Frontal cortex (tissue), 4 donors: ENCODE results near the gene CCDC68. TPM values are rescaled to one million over a fixed set of nuclear protein-coding genes. Genes with fewer than 3 reads are reported as not detected.
"Not testable (repeated sequence)": the region's sequence is repeated elsewhere in the genome, so short reads cannot be mapped to it uniquely, and the experiment has no call there.

Experiments used
- DNase-seq, 2 donors: peaks; one replicate each; pipeline ENCODE4 v3.0.0; 2012; ENCODE audit warnings: low spot score in 2 of 2
- FAIRE-seq: peaks from 2 replicates; lab custom pipeline; 2012; peaks lifted over from hg19 to GRCh38; lab: Jason Lieb, UNC
- total RNA-seq: library from RNA; depleted of rRNA; stranded (reverse); fragments of >200 nt; gene quantifications from one replicate; pipeline ENCODE4 v1.2.3, GENCODE V29; 2014
- donor health status: control.
- donor health status: control.
- donor health status: control.

Gene CCDC68
- total RNA-seq: 1.2 TPM

- no peak for DNase-seq
- FAIRE-seq: no peak
Observed at GRCh38 chr18:54958704-54959625, at the start of gene CCDC68. Gene CCDC68 (minus strand): TSS chr18:54959461. CDS start chr18:54942791, 16,670 bp downstream.

GRCh38 chr18:55007602-55008001 lies 48.3 kb upstream of the CCDC68 start:
- DNase-seq (no peak), FAIRE-seq (no peak)

GRCh38 chr18:55003695-55004094 lies 44.4 kb upstream of the CCDC68 start:
- no peak for FAIRE-seq
- DNase-seq: no peak

- DNase-seq: no peak
- no peak for FAIRE-seq
Observed at GRCh38 chr18:55002261-55002660, 43.0 kb upstream of the CCDC68 start.

- DNase-seq (no peak), FAIRE-seq (no peak)
Observed at GRCh38 chr18:55001394-55002024, 42.2 kb upstream of the CCDC68 start.

GRCh38 chr18:55000529-55000928 lies 41.3 kb upstream of the CCDC68 start:
- FAIRE-seq (no peak), DNase-seq (no peak)

- FAIRE-seq (no peak), DNase-seq (no peak)
Observed at GRCh38 chr18:54999016-54999415, 39.8 kb upstream of the CCDC68 start.

GRCh38 chr18:54995421-54996143 lies 36.3 kb upstream of the CCDC68 start:
- no peak for FAIRE-seq
- no peak for DNase-seq

- FAIRE-seq: no peak
- no peak for DNase-seq
Observed at GRCh38 chr18:54991981-54992380, 32.7 kb upstream of the CCDC68 start.

GRCh38 chr18:54984908-54985307 lies 25.6 kb upstream of the CCDC68 start:
- no peak for DNase-seq
- FAIRE-seq: no peak

GRCh38 chr18:54983791-54984190 lies 24.5 kb upstream of the CCDC68 start:
- DNase-seq (no peak), FAIRE-seq (no peak)

GRCh38 chr18:54983041-54983686 lies 23.9 kb upstream of the CCDC68 start:
- peak in 1 of 2 donors; percentile 29 for DNase-seq

GRCh38 chr18:54981076-54981475 lies 21.8 kb upstream of the CCDC68 start:
- no peak for FAIRE-seq

More at GRCh38 chr18:54983041-54983686, 23.9 kb upstream of the CCDC68 start:
- FAIRE-seq: peak; percentile 79

GRCh38 chr18:54975598-54975997 lies 16.3 kb upstream of the CCDC68 start:
- FAIRE-seq: no peak
- DNase-seq: no peak

More at GRCh38 chr18:54981076-54981475, 21.8 kb upstream of the CCDC68 start:
- DNase-seq: no peak

- FAIRE-seq: no peak
- DNase-seq: no peak
Observed at GRCh38 chr18:54973046-54973445, 13.8 kb upstream of the CCDC68 start.

- FAIRE-seq: no peak
- DNase-seq: no peak
Observed at GRCh38 chr18:54968807-54969206, 9.5 kb upstream of the CCDC68 start.

GRCh38 chr18:54968237-54968636 lies 9.0 kb upstream of the CCDC68 start:
- FAIRE-seq, DNase-seq: not testable (repeated sequence)

GRCh38 chr18:54967786-54968185 lies 8.5 kb upstream of the CCDC68 start:
- DNase-seq (no peak), FAIRE-seq (no peak)

- no peak for FAIRE-seq
- no peak for DNase-seq
Observed at GRCh38 chr18:54964741-54965140, 5.5 kb upstream of the CCDC68 start.
